ENCODE data around the gene NPIPB2.

DNA sequence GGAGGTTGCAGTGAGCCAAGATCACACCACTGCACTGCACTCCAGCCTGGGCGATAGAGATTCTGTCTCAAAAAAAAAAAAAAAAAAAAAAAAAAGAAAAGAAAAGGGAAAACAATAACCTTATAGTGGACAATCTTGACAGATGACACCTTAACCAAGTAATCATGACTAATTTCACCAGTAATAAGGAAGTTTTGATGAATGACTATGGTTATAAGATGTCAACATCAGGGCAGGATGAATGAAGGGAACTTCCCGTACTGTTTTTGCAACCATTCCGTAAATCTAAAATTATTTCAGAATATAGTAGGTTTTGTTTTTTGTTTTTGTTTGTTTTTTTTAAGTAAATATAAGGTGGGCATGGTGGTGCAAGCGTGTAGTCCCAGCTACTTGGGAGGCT, 49.1 kb downstream of the NPIPB2 start:
- no peak for TF ChIP-seq CTCF (optimal IDR thresholded peaks at IDR 0.05 in 1 of 3, IDR thresholded peaks at IDR 0.05 in 1 of 3, conservative IDR thresholded peaks at IDR 0.05 in 1 of 3; ENCODE audit: extremely low read depth in 1 of 3, insufficient read depth in 2 of 3, low read length in 3 of 3)
- no peak for TF ChIP-seq EZH2 (IDR thresholded peaks at IDR 0.05; ENCODE audit: low read length)
